ENCODE data around the gene ACSS3. TPM values are rescaled to one million over a fixed set of nuclear protein-coding genes. Genes with fewer than 3 reads are reported as not detected.
A peak's percentile ranks its signal among the peaks of the same experiment; 100 is the strongest.

Gene ACSS3
- total and polyA plus RNA-seq, 2 of the 8 experiments (the other 6 are each of a cell fraction or from before 2014, with no cell fraction given): 14.4 to 24.0 TPM

DNA sequence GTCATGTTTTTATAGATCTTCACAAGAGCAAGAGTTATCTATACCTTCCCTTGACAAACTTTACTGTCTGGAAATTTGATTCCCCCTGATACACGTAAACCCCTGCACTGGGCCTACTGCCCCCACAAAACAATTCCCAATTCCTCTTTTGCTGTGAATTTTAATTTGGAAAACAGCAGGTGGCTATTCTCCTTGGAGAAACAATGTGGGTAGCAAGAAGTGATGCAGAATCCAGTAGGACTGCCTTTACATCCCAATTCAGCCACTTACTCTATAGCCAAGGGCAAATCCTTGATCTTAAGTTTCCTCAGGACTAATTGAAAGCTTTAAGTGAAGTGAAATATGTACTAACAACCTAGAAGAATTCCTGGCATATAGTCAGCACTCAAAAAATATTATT lies 129.3 kb downstream of the ACSS3 start:
- Histone ChIP-seq H3K23ac (ENCODE audit: insufficient read length) (no peak overlapping the region), H3K18ac (ENCODE audit: extremely low read depth, low read length) (no peak overlapping the region; the same call in 1 of the 2 replicates), H2BK12ac (ENCODE audit: low read depth, low read length) (no peak overlapping the region), H4K8ac (ENCODE audit: extremely low read depth, insufficient read depth, low read length) (no peak overlapping the region), H2AK5ac (ENCODE audit: low read depth, low read length) (no peak overlapping the region), H3K14ac (ENCODE audit: insufficient read length) (no peak overlapping the region), H3K79me1 (ENCODE audit: low read depth, low read length) (no peaks in the 10 kb centered on the region), H3K4ac (replicated peaks; ENCODE audit: insufficient read length, low read depth, low read length) (no peak overlapping the region), H2BK5ac (ENCODE audit: low read depth, low read length) (no peak overlapping the region), H3K36me3 (ENCODE audit: control insufficient read depth in 2 of 4, insufficient read depth in 4 of 4, low read length in 3 of 4) (no peaks in the 10 kb centered on the region), H4K20me1 (replicated peaks in 1 of 2; ENCODE audit: control insufficient read depth in 1 of 2, insufficient read depth in 2 of 2, low read length in 2 of 2) (no peaks in the 10 kb centered on the region), H3K4me2 (ENCODE audit: insufficient read depth in 1 of 2, low read depth in 2 of 2, low read length in 2 of 2) (peak overlapping the region; percentile 21; a peak in 3 of 4 replicates), H3K4me3 (ENCODE audit: extremely low read depth in 1 of 4, insufficient read depth in 2 of 4, low read depth in 3 of 4, low read length in 4 of 4) (peak overlapping the region in 1 of 4 experiments; percentile 11; a peak in 1 of 8 replicates), H3K27ac (ENCODE audit: low read depth, low read length) (no peak overlapping the region), H3K9me3 (ENCODE audit: insufficient read depth in 2 of 2, low read depth in 1 of 2, low read length in 1 of 2) (no peaks in the 10 kb centered on the region), H4K91ac (replicated peaks; ENCODE audit: insufficient read length, low read length) (no peak overlapping the region), H3K23me2 (ENCODE audit: low read depth, low read length) (no peaks in the 10 kb centered on the region; the same call in 1 of the 2 replicates), H3K56ac (replicated peaks; ENCODE audit: insufficient read length, low read depth, low read length) (no peak overlapping the region), H2BK20ac (ENCODE audit: low read length) (no peak overlapping the region), H2BK15ac (ENCODE audit: low read length) (no peak overlapping the region), H3K9ac (replicated peaks in 1 of 4; ENCODE audit: extremely low read depth in 1 of 4, low read depth in 3 of 4, low read length in 3 of 4) (no peak overlapping the region), H3K4me1 (replicated peaks in 1 of 4; ENCODE audit: control insufficient read depth in 3 of 4, insufficient read depth in 4 of 4, low read length in 3 of 4) (peaks cover 2 to 22% (median 18%) of the 10 kb centered on the region in 4 experiments; a peak in 6 of 7 replicates), H2BK120ac (replicated peaks; ENCODE audit: low read depth, low read length) (no peak overlapping the region), H2AFZ (ENCODE audit: low read length) (no peak overlapping the region), H3K27me3 (replicated peaks in 1 of 4; ENCODE audit: control insufficient read depth in 3 of 4, extremely low read depth in 1 of 4, insufficient read depth in 3 of 4, low read length in 3 of 4) (no peaks in the 10 kb centered on the region), H3K79me2 (ENCODE audit: control insufficient read depth in 1 of 2, insufficient read depth in 2 of 2, low read length in 2 of 2) (no peaks in the 10 kb centered on the region), H4K5ac (ENCODE audit: insufficient read length, low read depth, low read length) (peak overlapping the region; percentile 91)
- DNase-seq (ENCODE audit: low read depth in 1 of 2, low spot score in 2 of 2): no peak
- CTCF ChIA-PET (ENCODE audit: partially characterized antibody): no interaction called here
- POLR2A ChIA-PET (ENCODE audit: partially characterized antibody): no interaction called here
- TF ChIP-seq RBBP5 (IDR thresholded peaks at IDR 0.05; ENCODE audit: borderline replicate concordance, low read depth, low read length): no peak
- TF ChIP-seq CHD1 (IDR thresholded peaks at IDR 0.05; ENCODE audit: low read depth, low read length): no peak
- TF ChIP-seq SIRT6 (IDR thresholded peaks at IDR 0.05; ENCODE audit: low read length): no peak
- 0 out of 2 replicates have a peak, but pooled peaks have one; percentile 9 for TF ChIP-seq SP1 (IDR thresholded peaks at IDR 0.05; ENCODE audit: low read depth, low read length)
- 0% methylated on average over 1 of the region's 1 CpG; no CpG with 5 or more reads in 1 of the 2 experiments for WGBS, 2 experiments (ENCODE audit: extremely low coverage in 1 of 2, insufficient coverage in 1 of 2, insufficient read length in 1 of 2, insufficient replicate concordance in 2 of 2, low coverage in 1 of 2, low lambda C conversion rate in 2 of 2, missing lambda C conversion rate in 1 of 2)
- no peak for FAIRE-seq

Measured in H1 (cell line).